A549 (cell line): Measurements from ENCODE around the gene RASSF3. TPM values are rescaled to one million over a fixed set of nuclear protein-coding genes. Genes with fewer than 3 reads are reported as not detected.

ENCODE experiments used
- ATAC-seq, 2 experiments: fragments of 200-7000 bp in 1 of 2; fragments of >200 bp in 1 of 2; cut with Nextera tagmentation in 1 of 2; cut with Tn5 transposase in 1 of 2; 3 replicates each; pipeline versions ENCODE4 v1.8.0 to v1.9.1; 2018 to 2020; ENCODE audit warnings: mild to moderate bottlenecking in 1 of 2, moderate library complexity in 1 of 2
- CTCF ChIA-PET: fragments of 300-600 bp; sonication (Branson Sonifier 250); formaldehyde crosslinking; extraction: SDS; loops from one replicate; lab custom pipeline; 2021; ENCODE audit warnings: antibody characterized with exemption, inconsistent platforms; lab: Yijun Ruan, JAX
- POLR2A ChIA-PET: fragments of 350-600 bp; formaldehyde crosslinking; extraction: SDS; loops from one replicate; lab custom pipeline; 2021; ENCODE audit warnings: antibody characterized with exemption, inconsistent platforms; lab: Yijun Ruan, JAX
- DNase-seq, 2 experiments: peaks; one replicate each; pipeline versions ENCODE4 v3.0.0 to v3.0.0-alpha.2; 2011 to 2016; ENCODE audit warnings: low read depth in 1 of 2, low spot score in 1 of 2
- FAIRE-seq: peaks from 2 replicates; lab custom pipeline; 2011; peaks lifted over from hg19 to GRCh38; lab: Jason Lieb, UNC
- H3K27ac ChIP-seq, 2 experiments: fragments of >200 bp; sonication (Bioruptor Twin); formaldehyde crosslinking; 3 replicates each; pipeline ENCODE4 v1.5.1; 2016 to 2017
- H3K4me1 ChIP-seq: fragments of >200 bp; sonication (Bioruptor Twin); formaldehyde crosslinking; 3 replicates; pipeline ENCODE4 v1.6.1; 2016
- H3K4me2 ChIP-seq: fragments of >200 bp; sonication (Bioruptor Twin); formaldehyde crosslinking; 3 replicates; pipeline ENCODE4 v1.6.1; 2016
- H3K4me3 ChIP-seq: fragments of >200 bp; sonication (Bioruptor Twin); formaldehyde crosslinking; 3 replicates; pipeline ENCODE4 v1.5.1; 2016
- H3K9me3 ChIP-seq: fragments of >200 bp; sonication (Bioruptor Twin); formaldehyde crosslinking; 3 replicates; pipeline ENCODE4 v1.6.1; 2016
- CBX8 ChIP-seq: fragments of 200-600 bp; sonication (generic); IDR thresholded peaks from 2 replicates; pipeline ENCODE4 v1.6.1; 2016
- CHD2 ChIP-seq: fragments of 150-350 bp; IDR thresholded peaks from 2 replicates; pipeline ENCODE4 v1.6.1; 2014; ENCODE audit warnings: low read length; ENCODE audit not compliant: partially characterized antibody
- CHD4 ChIP-seq: fragments of 200-600 bp; sonication (generic); IDR thresholded peaks from 2 replicates; pipeline ENCODE4 v1.6.1; 2016; ENCODE audit warnings: antibody characterized with exemption, mild to moderate bottlenecking, borderline replicate concordance
- EP300 ChIP-seq, 2 experiments: fragments of >200 bp; sonication (Bioruptor Twin); formaldehyde crosslinking; IDR thresholded peaks; 2 replicates in 1 of 2; 3 replicates in 1 of 2; pipeline ENCODE4 v1.6.1; 2016 to 2017
- FOSL2 ChIP-seq, 2 experiments: fragments of 450-650 bp in 1 of 2; fragments of >200 bp in 1 of 2; sonication (Bioruptor Twin) in 1 of 2; formaldehyde crosslinking; IDR thresholded peaks; 2 replicates each; pipeline versions ENCODE4 v1.5.0 to v1.6.1; 2016 to 2020; ENCODE audit warnings: mild to moderate bottlenecking in 1 of 2, moderate library complexity in 1 of 2
- HDAC2 ChIP-seq: fragments of 200-600 bp; sonication (generic); IDR thresholded peaks from 2 replicates; pipeline ENCODE4 v1.6.1; 2016
- HEYL ChIP-seq: fragments of 250-450 bp; sonication (Bioruptor Pico); IDR thresholded peaks from 2 replicates; pipeline ENCODE4 v1.8.0; 2021; ENCODE audit warnings: mild to moderate bottlenecking, moderate library complexity
- MAFK ChIP-seq: fragments of 450-650 bp; IDR thresholded peaks from 2 replicates; pipeline ENCODE4 v1.6.1; 2014; ENCODE audit not compliant: partially characterized antibody
- MYC ChIP-seq: IDR thresholded peaks from 2 replicates; pipeline ENCODE4 v1.6.1; 2012; ENCODE audit warnings: mild to moderate bottlenecking, inconsistent platforms, low read length, improper control_type of control experiment, borderline replicate concordance
- NFE2L2 ChIP-seq: fragments of 150-350 bp; conservative IDR thresholded peaks from 2 replicates; pipeline ENCODE4 v1.6.1; 2014; ENCODE audit warnings: low read length
- NR3C1 ChIP-seq: fragments of >200 bp; sonication (Bioruptor Twin); formaldehyde crosslinking; IDR thresholded peaks from 3 replicates; pipeline ENCODE4 v1.6.1; 2017
- RCOR1 ChIP-seq: fragments of 150-350 bp; IDR thresholded peaks from 2 replicates; pipeline ENCODE4 v1.6.1; 2014; ENCODE audit warnings: antibody characterized with exemption, low read length, low read depth
- TP53 ChIP-seq: fragments of 250-450 bp; sonication (Bioruptor Pico); IDR thresholded peaks from 2 replicates; pipeline ENCODE4 v1.5.0; 2021; ENCODE audit warnings: mild to moderate bottlenecking, moderate library complexity
- ZSCAN20 ChIP-seq: fragments of 250-450 bp; sonication (Bioruptor Pico); IDR thresholded peaks from 2 replicates; pipeline ENCODE4 v1.8.0; 2022; ENCODE audit warnings: mild to moderate bottlenecking, moderate library complexity
- WGBS: methylation state at CpG from one replicate; pipeline ENCODE4 v1.1.6; 2017; ENCODE audit errors: missing lambda C conversion rate; 5-methylcytosine and 5-hydroxymethylcytosine counted together
- polyA plus RNA-seq, 4 experiments: library from polyadenylated mRNA; depleted of rRNA in 3 of 4; stranded (reverse); fragments of >200 nt; fragmentation: RNase III in 1 of 4; extraction: RNeasy Plus Mini Kit Qiagen cat#74134 plus additional on column Dnase treatment in 1 of 4; gene quantifications; 2 replicates in 3 of 4; 3 replicates in 1 of 4; pipeline ENCODE4 v1.2.3, GENCODE V29; 2011 to 2017
- TF ChIP-seq, protein P1 (sequence below): fragments of 200-600 bp; sonication (generic); IDR thresholded peaks from 2 replicates; pipeline ENCODE4 v1.6.1; 2016; ENCODE audit warnings: antibody characterized with exemption, mild to moderate bottlenecking, moderate library complexity
- TF ChIP-seq, protein P2 (sequence below): fragments of 250-450 bp; sonication (Bioruptor Pico); IDR thresholded peaks from 2 replicates; pipeline ENCODE4 v1.5.0; 2021; ENCODE audit warnings: mild to moderate bottlenecking, moderate library complexity, borderline replicate concordance
- TF ChIP-seq, protein P3 (sequence below): IDR thresholded peaks from 2 replicates; pipeline ENCODE4 v1.6.1; 2012
- TF ChIP-seq, protein P4 (sequence below): fragments of >200 bp; sonication (Bioruptor Twin); formaldehyde crosslinking; IDR thresholded peaks from 3 replicates; pipeline ENCODE4 v1.6.1; 2016
- TF ChIP-seq, protein P5 (sequence below): IDR thresholded peaks from 2 replicates; pipeline ENCODE4 v1.6.1; 2012

The RASSF3 gene
- polyA plus RNA-seq, 2 of the 4 experiments (the other 2 are of a cell fraction): 19.7 to 35.4 TPM

DNA sequence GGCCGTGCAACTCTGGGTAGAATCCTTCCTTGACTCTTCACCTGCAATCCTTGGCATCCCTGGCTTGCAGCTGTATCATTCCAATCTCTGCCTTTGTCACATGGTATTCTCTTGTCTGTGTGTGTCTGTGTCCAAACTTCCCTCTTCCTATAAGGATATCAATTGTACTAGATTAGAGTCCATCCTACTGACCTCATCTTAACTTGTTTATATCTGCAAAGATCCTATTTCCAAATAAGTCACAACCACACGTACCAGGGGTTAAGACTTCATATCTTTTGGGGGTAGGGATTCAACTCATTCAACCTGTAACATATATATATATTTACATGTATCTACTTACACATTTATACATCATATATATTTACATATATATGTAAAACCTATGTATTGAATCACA is 29.6 kb upstream of the RASSF3 start:
- TF ChIP-seq TP53 (CRISPR knock-in tag) (no peak), HDAC2 (no peak), MYC (no peak), CHD4 (no peak), ZSCAN20 (CRISPR knock-in tag) (no peak), MAFK (no peak), FOSL2 (IDR thresholded peaks at IDR 0.05) (no peak), FOSL2 (CRISPR knock-in tag; IDR thresholded peaks at IDR 0.05) (no peak), NFE2L2 (no peak), HEYL (CRISPR knock-in tag) (no peak), EP300 (IDR thresholded peaks at IDR 0.05) (no peak), NR3C1 (no peak)
- TF ChIP-seq, protein P1, sequence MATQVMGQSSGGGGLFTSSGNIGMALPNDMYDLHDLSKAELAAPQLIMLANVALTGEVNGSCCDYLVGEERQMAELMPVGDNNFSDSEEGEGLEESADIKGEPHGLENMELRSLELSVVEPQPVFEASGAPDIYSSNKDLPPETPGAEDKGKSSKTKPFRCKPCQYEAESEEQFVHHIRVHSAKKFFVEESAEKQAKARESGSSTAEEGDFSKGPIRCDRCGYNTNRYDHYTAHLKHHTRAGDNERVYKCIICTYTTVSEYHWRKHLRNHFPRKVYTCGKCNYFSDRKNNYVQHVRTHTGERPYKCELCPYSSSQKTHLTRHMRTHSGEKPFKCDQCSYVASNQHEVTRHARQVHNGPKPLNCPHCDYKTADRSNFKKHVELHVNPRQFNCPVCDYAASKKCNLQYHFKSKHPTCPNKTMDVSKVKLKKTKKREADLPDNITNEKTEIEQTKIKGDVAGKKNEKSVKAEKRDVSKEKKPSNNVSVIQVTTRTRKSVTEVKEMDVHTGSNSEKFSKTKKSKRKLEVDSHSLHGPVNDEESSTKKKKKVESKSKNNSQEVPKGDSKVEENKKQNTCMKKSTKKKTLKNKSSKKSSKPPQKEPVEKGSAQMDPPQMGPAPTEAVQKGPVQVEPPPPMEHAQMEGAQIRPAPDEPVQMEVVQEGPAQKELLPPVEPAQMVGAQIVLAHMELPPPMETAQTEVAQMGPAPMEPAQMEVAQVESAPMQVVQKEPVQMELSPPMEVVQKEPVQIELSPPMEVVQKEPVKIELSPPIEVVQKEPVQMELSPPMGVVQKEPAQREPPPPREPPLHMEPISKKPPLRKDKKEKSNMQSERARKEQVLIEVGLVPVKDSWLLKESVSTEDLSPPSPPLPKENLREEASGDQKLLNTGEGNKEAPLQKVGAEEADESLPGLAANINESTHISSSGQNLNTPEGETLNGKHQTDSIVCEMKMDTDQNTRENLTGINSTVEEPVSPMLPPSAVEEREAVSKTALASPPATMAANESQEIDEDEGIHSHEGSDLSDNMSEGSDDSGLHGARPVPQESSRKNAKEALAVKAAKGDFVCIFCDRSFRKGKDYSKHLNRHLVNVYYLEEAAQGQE: no peak
- TF ChIP-seq, protein P2, sequence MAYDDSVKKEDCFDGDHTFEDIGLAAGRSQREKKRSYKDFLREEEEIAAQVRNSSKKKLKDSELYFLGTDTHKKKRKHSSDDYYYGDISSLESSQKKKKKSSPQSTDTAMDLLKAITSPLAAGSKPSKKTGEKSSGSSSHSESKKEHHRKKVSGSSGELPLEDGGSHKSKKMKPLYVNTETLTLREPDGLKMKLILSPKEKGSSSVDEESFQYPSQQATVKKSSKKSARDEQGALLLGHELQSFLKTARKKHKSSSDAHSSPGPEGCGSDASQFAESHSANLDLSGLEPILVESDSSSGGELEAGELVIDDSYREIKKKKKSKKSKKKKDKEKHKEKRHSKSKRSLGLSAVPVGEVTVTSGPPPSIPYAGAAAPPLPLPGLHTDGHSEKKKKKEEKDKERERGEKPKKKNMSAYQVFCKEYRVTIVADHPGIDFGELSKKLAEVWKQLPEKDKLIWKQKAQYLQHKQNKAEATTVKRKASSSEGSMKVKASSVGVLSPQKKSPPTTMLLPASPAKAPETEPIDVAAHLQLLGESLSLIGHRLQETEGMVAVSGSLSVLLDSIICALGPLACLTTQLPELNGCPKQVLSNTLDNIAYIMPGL (CRISPR knock-in tag): no peak
- POLR2A ChIA-PET: no interaction called here
- Histone ChIP-seq H3K9me3 (peaks cover 5% of the 10 kb centered on the region; the same call in 2 of the 3 replicates), H3K4me1 (no peaks in the 10 kb centered on the region), H3K4me2 (no peak overlapping the region), H3K27ac (no peak overlapping the region), H3K4me3 (no peak overlapping the region)
- 52% methylated on average over 2 of the region's 2 CpGs for WGBS
- CTCF ChIA-PET: interaction anchor here (1.0 to 1.6 kb wide), 3 partner anchors 9 to 117 kb away, joined by 3 to 7 read pairs (median 3); no protein-coding TSS in a partner anchor
- DNase-seq (no peak), FAIRE-seq (no peak), ATAC-seq (no peak)

DNA sequence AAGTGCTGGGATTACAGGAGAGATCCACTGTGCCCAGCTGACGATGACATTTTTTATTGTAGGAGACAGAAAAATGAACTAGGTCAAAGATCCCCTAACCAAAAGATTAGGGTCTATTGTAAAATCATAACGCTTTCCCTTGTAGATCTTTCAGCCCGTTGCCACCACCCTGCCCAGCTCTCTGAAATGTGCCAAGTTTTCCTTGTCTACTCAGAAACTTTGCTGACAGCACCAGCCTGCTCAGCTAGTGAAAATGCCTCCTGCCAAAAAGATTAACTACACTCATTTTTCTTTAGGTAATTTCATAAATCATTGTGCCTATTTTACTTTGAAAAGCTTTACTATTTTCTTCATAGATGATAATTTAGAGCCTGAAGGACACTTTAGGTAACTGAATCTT is 28.2 kb upstream of the RASSF3 start:
- Histone ChIP-seq H3K9me3 (no peaks in the 10 kb centered on the region), H3K27ac (no peak overlapping the region), H3K4me1 (no peaks in the 10 kb centered on the region), H3K4me3 (no peak overlapping the region), H3K4me2 (no peak overlapping the region)
- ATAC-seq (no peak), DNase-seq (no peak), FAIRE-seq (no peak)
- POLR2A ChIA-PET: no interaction called here
- CTCF ChIA-PET: interaction anchor here (1.6 to 1.8 kb wide), 2 partner anchors 33 to 115 kb away, joined by 7 to 10 read pairs; no protein-coding TSS in a partner anchor
- no peak for TF ChIP-seq CHD2
- no peak for TF ChIP-seq HDAC2
- TF ChIP-seq MYC: no peak
- TF ChIP-seq, protein P3, sequence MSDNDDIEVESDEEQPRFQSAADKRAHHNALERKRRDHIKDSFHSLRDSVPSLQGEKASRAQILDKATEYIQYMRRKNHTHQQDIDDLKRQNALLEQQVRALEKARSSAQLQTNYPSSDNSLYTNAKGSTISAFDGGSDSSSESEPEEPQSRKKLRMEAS: no peak
- TF ChIP-seq, protein P4, sequence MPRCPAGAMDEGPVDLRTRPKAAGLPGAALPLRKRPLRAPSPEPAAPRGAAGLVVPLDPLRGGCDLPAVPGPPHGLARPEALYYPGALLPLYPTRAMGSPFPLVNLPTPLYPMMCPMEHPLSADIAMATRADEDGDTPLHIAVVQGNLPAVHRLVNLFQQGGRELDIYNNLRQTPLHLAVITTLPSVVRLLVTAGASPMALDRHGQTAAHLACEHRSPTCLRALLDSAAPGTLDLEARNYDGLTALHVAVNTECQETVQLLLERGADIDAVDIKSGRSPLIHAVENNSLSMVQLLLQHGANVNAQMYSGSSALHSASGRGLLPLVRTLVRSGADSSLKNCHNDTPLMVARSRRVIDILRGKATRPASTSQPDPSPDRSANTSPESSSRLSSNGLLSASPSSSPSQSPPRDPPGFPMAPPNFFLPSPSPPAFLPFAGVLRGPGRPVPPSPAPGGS: no peak
- TF ChIP-seq RCOR1: no peak
- no peak for TF ChIP-seq CBX8
- TF ChIP-seq, protein P1: no peak
- TF ChIP-seq, protein P5, sequence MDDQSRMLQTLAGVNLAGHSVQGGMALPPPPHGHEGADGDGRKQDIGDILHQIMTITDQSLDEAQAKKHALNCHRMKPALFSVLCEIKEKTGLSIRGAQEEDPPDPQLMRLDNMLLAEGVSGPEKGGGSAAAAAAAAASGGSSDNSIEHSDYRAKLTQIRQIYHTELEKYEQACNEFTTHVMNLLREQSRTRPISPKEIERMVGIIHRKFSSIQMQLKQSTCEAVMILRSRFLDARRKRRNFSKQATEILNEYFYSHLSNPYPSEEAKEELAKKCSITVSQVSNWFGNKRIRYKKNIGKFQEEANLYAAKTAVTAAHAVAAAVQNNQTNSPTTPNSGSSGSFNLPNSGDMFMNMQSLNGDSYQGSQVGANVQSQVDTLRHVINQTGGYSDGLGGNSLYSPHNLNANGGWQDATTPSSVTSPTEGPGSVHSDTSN: no peak
- WGBS: 49% methylated on average over 3 of the region's 3 CpGs
